ENCODE results near the gene BANF2. TPM values are rescaled to one million over a fixed set of nuclear protein-coding genes. Genes with fewer than 3 reads are reported as not detected.

Gene BANF2
- total RNA-seq, result not detected

GRCh38 chr20:17699931-17700351, at the start of gene BANF2:
BANF2 (plus strand) TSS chr20:17699966; CDS start chr20:17725026, 25,060 bp downstream.
- no peaks in the 10 kb centered on the region for H3K4me1 Mint-ChIP-seq (ENCODE audit: low read depth)

GRCh38 chr20:17650301-17651128, 49.3 kb upstream of the BANF2 start:
- CTCF ChIA-PET, result interaction anchor here (0.9 to 2.7 kb wide), 4 partner anchors 32 to 205 kb away, joined by 4 to 8 read pairs (median 6); partner anchors contain the start of gene RRBP1
- H3K27ac Mint-ChIP-seq, result no peak overlapping the region
- no peaks in the 10 kb centered on the region for H3K9me3 Mint-ChIP-seq
- H3K4me1 Mint-ChIP-seq (ENCODE audit: low read depth), result peaks cover 6% of the 10 kb centered on the region
- no peak for DNase-seq
- H3K27me3 Mint-ChIP-seq (ENCODE audit: low read depth), result no peaks in the 10 kb centered on the region
- no peaks in the 10 kb centered on the region for H3K36me3 Mint-ChIP-seq (ENCODE audit: low read depth)
- intact Hi-C loops (cut with micrococcal nuclease), result loop anchor here (1.0 kb wide), 1 partner anchor 113 kb away; no protein-coding TSS in a partner anchor
- H3K4me3 Mint-ChIP-seq, result no peak overlapping the region

More at GRCh38 chr20:17699931-17700351, at the start of gene BANF2:
- CTCF ChIA-PET, result interaction anchor here (1.6 kb wide), 1 partner anchor 17 kb away, joined by 3 read pairs; the partner anchor contains the start of gene RRBP1
- H3K4me3 Mint-ChIP-seq, result no peak within 1 kb of the TSS
- intact Hi-C loops (cut with micrococcal nuclease), result no loop called here
- no peaks in the 10 kb centered on the region for H3K9me3 Mint-ChIP-seq
- no peak within 1 kb of the TSS for H3K27ac Mint-ChIP-seq
- no peak for DNase-seq
- no peaks in the 10 kb centered on the region for H3K27me3 Mint-ChIP-seq (ENCODE audit: low read depth)
- H3K36me3 Mint-ChIP-seq (ENCODE audit: low read depth), result no peaks in the 10 kb centered on the region

- peaks cover 6% of the 10 kb centered on the region for H3K4me1 Mint-ChIP-seq (ENCODE audit: low read depth)
- H3K27me3 Mint-ChIP-seq (ENCODE audit: low read depth), result no peaks in the 10 kb centered on the region
- no peaks in the 10 kb centered on the region for H3K36me3 Mint-ChIP-seq (ENCODE audit: low read depth)
- intact Hi-C loops (cut with micrococcal nuclease), result no loop called here
- H3K4me3 Mint-ChIP-seq, result no peak overlapping the region
- DNase-seq, result no peak
- H3K27ac Mint-ChIP-seq, result no peak overlapping the region
- CTCF ChIA-PET, result interaction anchor here (0.8 to 2.7 kb wide), 3 partner anchors 31 to 115 kb away, joined by 3 to 8 read pairs (median 6); partner anchors contain the start of gene RRBP1
- no peaks in the 10 kb centered on the region for H3K9me3 Mint-ChIP-seq
Observed at GRCh38 chr20:17651129-17651759, 48.5 kb upstream of the BANF2 start.

GRCh38 chr20:17651760-17652388, 47.9 kb upstream of the BANF2 start:
- Mint-ChIP-seq H3K9me3 (no peaks in the 10 kb centered on the region), H3K27ac (no peak overlapping the region), H3K4me1 (ENCODE audit: low read depth) (peaks cover 6% of the 10 kb centered on the region), H3K27me3 (ENCODE audit: low read depth) (no peaks in the 10 kb centered on the region), H3K36me3 (ENCODE audit: low read depth) (no peaks in the 10 kb centered on the region), H3K4me3 (no peak overlapping the region)
- peak; percentile 16 for DNase-seq
- intact Hi-C loops (cut with micrococcal nuclease), result no loop called here
- CTCF ChIA-PET, result interaction anchor here (0.8 to 2.7 kb wide), 2 partner anchors 31 to 115 kb away, joined by 3 to 6 read pairs; partner anchors contain the start of gene RRBP1

GRCh38 chr20:17652411-17652810, 47.4 kb upstream of the BANF2 start:
- Mint-ChIP-seq H3K27ac (no peak overlapping the region), H3K9me3 (no peaks in the 10 kb centered on the region), H3K36me3 (ENCODE audit: low read depth) (no peaks in the 10 kb centered on the region), H3K27me3 (ENCODE audit: low read depth) (no peaks in the 10 kb centered on the region), H3K4me3 (no peak overlapping the region), H3K4me1 (ENCODE audit: low read depth) (peaks cover 6% of the 10 kb centered on the region)
- intact Hi-C loops (cut with micrococcal nuclease), result no loop called here
- no peak for DNase-seq
- CTCF ChIA-PET, result no interaction called here

GRCh38 chr20:17653835-17654648, 45.7 kb upstream of the BANF2 start:
- no peaks in the 10 kb centered on the region for H3K27me3 Mint-ChIP-seq (ENCODE audit: low read depth)
- H3K27ac Mint-ChIP-seq, result no peak overlapping the region
- CTCF ChIA-PET, result interaction anchor here (0.7 to 1.3 kb wide), 3 partner anchors 118 to 342 kb away, joined by 3 to 5 read pairs (median 3); no protein-coding TSS in a partner anchor
- H3K9me3 Mint-ChIP-seq, result peaks cover 2% of the 10 kb centered on the region
- no peak overlapping the region for H3K4me3 Mint-ChIP-seq
- no peak for DNase-seq
- H3K36me3 Mint-ChIP-seq (ENCODE audit: low read depth), result peaks cover 13% of the 10 kb centered on the region
- intact Hi-C loops (cut with micrococcal nuclease), result no loop called here
- H3K4me1 Mint-ChIP-seq (ENCODE audit: low read depth), result peaks cover 5% of the 10 kb centered on the region

GRCh38 chr20:17654649-17655285, 45.0 kb upstream of the BANF2 start:
- Mint-ChIP-seq H3K27me3 (ENCODE audit: low read depth) (no peaks in the 10 kb centered on the region), H3K9me3 (peaks cover 2% of the 10 kb centered on the region), H3K4me1 (ENCODE audit: low read depth) (peaks cover 2% of the 10 kb centered on the region), H3K36me3 (ENCODE audit: low read depth) (peaks cover 15% of the 10 kb centered on the region), H3K27ac (no peak overlapping the region), H3K4me3 (no peak overlapping the region)
- CTCF ChIA-PET, result interaction anchor here (0.9 to 1.4 kb wide), 7 partner anchors 11 to 341 kb away, joined by 3 to 4 read pairs (median 3); partner anchors contain the start of gene RRBP1
- peak; percentile 17 for DNase-seq
- intact Hi-C loops (cut with micrococcal nuclease), result loop anchor here (1.0 kb wide), 1 partner anchor 244 kb away; no protein-coding TSS in a partner anchor

- H3K27me3 Mint-ChIP-seq (ENCODE audit: low read depth), result no peaks in the 10 kb centered on the region
- peaks cover 2% of the 10 kb centered on the region for H3K9me3 Mint-ChIP-seq
Observed at GRCh38 chr20:17655286-17655651, 44.5 kb upstream of the BANF2 start.

GRCh38 chr20:17655865-17656479, 43.8 kb upstream of the BANF2 start:
- H3K27ac Mint-ChIP-seq, result no peak overlapping the region

More at GRCh38 chr20:17655286-17655651, 44.5 kb upstream of the BANF2 start:
- no peak overlapping the region for H3K4me3 Mint-ChIP-seq
- H3K4me1 Mint-ChIP-seq (ENCODE audit: low read depth), result peaks cover 2% of the 10 kb centered on the region
- H3K36me3 Mint-ChIP-seq (ENCODE audit: low read depth), result peaks cover 20% of the 10 kb centered on the region
- intact Hi-C loops (cut with micrococcal nuclease), result loop anchor here (1.0 kb wide), 1 partner anchor 243 kb away; no protein-coding TSS in a partner anchor
- CTCF ChIA-PET, result interaction anchor here (0.7 to 1.4 kb wide), 8 partner anchors 11 to 341 kb away, joined by 3 to 4 read pairs (median 3); partner anchors contain the start of gene RRBP1
- H3K27ac Mint-ChIP-seq, result no peak overlapping the region
- DNase-seq, result no peak

GRCh38 chr20:17657079-17657825, 42.5 kb upstream of the BANF2 start:
- CTCF ChIA-PET, result interaction anchor here (0.6 to 0.7 kb wide), 3 partner anchors 11 to 216 kb away, joined by 3 to 4 read pairs (median 4); no protein-coding TSS in a partner anchor
- no peak for DNase-seq
- H3K36me3 Mint-ChIP-seq (ENCODE audit: low read depth), result peaks cover 22% of the 10 kb centered on the region
- no peaks in the 10 kb centered on the region for H3K27me3 Mint-ChIP-seq (ENCODE audit: low read depth)
- no peak overlapping the region for H3K4me3 Mint-ChIP-seq
- no peak overlapping the region for H3K27ac Mint-ChIP-seq
- intact Hi-C loops (cut with micrococcal nuclease), result no loop called here
- H3K9me3 Mint-ChIP-seq, result peaks cover 2% of the 10 kb centered on the region
- H3K4me1 Mint-ChIP-seq (ENCODE audit: low read depth), result peaks cover 7% of the 10 kb centered on the region

More at GRCh38 chr20:17655865-17656479, 43.8 kb upstream of the BANF2 start:
- intact Hi-C loops (cut with micrococcal nuclease), result loop anchor here (1.0 kb wide), 1 partner anchor 242 kb away; no protein-coding TSS in a partner anchor
- DNase-seq, result no peak
- CTCF ChIA-PET, result interaction anchor here (0.7 to 1.4 kb wide), 5 partner anchors 10 to 283 kb away, joined by 3 to 4 read pairs (median 3); partner anchors contain the start of gene RRBP1
- Mint-ChIP-seq H3K36me3 (ENCODE audit: low read depth) (peaks cover 22% of the 10 kb centered on the region), H3K27me3 (ENCODE audit: low read depth) (no peaks in the 10 kb centered on the region), H3K9me3 (peaks cover 2% of the 10 kb centered on the region), H3K4me1 (ENCODE audit: low read depth) (peaks cover 2% of the 10 kb centered on the region), H3K4me3 (no peak overlapping the region)

Measured in activated naive CD4-positive, alpha-beta T cell treated with anti-CD3 and anti-CD28 coated beads for 36 hours (primary cell).